ENCODE measurements around the gene CDH5.

- no peak for TF ChIP-seq CTCF (IDR thresholded peaks at IDR 0.05)
- TF ChIP-seq POLR2A (IDR thresholded peaks at IDR 0.05) = no peak
Measured at GRCh38 chr16:66322174-66322573, 44.3 kb upstream of the CDH5 start.

Measured in esophagus squamous epithelium (tissue), 4 donors.